RKO (cell line): ENCODE results near the gene POLR1D.
A peak's percentile ranks its signal among the peaks of the same experiment; 100 is the strongest.

ENCODE experiments used
- DNase-seq: peaks from one replicate; pipeline ENCODE4 v3.0.0-alpha.2; 2016; ENCODE audit warnings: low spot score

The POLR1D gene

DNA sequence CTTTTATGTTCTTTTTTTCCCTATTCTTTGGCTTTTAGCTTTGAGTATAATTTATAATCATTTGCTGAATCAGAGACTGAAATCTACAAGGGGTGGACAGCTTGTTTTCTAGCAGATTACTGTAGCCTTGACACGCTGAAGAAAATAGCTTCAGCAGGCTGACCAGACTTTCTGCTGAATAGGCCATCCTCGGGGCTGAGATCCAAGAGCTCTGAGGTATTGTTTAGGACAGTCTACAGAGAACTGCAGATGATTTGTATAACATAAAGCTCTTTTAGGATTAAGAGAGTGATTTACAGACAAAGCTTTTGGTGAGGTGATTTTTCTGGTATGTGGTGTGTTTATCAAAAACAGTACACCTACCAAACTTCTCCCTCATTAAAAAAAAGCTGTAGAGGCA lies 16.8 kb downstream of the POLR1D start:
- DNase-seq, result no peak

DNA sequence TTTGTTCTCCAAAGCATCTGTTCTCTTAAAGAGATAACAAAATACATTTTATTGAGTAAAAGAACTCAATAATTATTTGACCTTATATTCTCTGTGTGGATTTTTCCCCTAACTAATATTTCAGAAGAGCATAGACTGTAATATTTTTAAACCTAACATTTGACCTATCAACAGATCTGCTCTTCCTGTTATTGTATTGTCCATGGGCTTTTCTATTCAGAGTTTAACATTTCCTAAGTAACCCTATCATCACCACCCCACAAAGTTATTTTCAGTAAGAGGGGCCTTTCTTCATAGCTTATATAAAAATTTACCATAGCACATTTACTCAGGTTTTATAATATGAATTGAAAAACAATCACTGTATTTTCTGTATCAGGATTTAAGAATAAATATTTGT lies 17.5 kb downstream of the POLR1D start:
- no peak for DNase-seq

DNA sequence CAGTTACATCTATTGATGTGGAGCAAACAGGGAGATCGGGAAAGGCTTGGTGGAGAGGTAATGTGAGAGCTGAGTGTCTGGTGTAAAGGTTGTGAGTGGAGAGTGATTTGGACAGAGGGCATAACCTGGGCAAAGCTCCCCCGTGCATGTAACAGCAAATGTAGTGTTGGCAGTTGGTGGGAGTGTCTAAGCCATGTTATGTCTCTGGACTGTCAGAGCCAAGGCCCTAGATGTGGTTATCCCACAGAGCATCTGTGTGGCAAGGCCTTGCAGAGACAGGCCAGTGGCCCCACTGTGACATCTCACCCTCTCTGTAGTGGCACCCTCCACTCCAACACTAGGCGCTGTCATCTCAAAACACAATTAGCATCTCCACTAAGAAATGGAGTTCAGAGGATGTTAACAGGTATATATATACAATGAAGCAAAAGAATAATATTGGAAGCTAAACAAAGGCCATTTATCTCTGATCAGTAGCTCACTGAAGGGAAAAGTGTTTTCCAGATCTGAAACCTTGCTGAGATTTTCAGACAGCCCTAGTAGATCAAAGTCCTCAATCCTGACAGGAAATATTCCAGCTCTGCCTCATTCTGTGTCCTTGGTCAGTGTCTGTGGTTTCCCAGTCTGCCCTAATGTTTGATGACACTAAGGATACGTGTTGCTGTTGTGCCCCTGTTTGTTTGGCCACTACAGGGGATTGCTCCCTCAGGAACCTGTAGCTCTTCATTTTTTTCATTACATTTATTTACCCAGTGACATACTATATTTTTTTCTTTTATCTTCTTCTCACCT lies 20.2 kb downstream of the POLR1D start:
- no peak for DNase-seq

DNA sequence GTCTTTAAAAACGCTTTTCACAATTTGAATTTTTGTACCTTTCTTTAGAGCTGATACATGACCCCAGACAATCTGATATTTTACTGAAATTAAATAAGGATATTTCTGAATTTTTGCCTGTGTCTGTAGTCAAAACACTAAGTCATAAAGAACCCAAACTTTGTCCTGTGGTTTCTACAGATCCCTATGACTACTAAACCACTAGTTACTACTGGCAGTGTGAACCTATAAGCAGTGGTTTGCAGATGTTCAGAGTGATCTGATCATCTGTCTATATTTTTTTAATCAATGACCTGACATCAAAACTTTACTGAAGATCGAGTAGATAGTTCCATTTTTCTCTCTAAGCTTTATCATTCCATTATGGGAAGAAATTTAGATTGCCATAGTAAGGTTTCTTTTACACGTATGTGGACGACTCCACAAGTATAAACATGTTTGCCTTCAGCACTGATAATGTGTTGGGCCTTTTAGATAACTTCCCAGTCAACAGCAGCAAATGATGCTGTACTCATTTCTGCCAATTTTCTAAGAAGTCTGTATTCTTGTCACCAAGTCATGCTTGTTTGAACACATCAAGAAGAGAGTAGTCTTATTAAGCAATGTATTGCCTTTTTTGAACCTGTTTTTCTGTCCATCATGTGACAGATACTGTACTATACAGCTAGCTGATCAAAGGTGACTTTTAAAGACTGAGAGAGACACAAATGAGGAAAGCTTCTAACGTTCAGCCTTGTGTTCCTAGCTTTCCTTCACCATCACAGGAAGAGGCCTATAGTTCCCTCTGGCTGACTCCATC lies 21.8 kb downstream of the POLR1D start:
- no peak for DNase-seq

DNA sequence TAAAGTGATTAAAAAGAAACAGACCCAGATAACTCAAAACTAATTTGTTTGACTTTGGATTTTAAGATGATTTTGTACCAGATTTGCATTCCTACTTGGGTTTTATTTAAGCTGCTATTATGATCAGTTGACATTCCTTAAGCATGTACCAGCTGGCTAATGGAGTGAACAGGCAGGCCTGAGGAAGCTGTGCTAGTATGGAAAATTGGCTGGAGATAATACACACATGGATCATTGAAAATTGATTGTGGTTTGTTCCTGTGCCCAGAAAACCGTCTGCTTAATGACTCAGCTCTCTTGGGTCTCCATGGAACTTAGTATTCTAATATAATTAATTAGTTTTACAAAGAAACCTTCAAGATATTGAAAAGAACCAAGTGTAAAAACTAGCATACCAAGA lies 22.6 kb downstream of the POLR1D start:
- DNase-seq, result no peak

DNA sequence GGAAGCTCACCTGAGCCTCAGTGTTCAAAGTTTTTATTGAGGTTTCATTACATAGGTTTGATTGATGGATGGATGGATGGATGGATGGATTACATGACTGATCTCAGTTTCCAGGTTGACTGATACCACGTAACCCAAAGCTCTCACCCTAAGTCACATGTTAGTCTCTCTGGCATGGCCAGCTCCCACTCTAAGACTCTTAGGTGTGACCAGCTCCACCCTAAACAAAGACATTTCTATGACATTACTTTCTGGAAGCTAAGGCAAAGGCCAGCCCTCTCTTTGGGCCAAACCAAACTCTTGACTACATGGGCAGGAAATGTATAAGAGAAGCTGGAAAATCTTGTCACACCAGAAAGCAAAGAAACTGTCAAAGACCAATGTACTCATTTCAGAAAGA lies 28.6 kb downstream of the POLR1D start:
- DNase-seq, result no peak

DNA sequence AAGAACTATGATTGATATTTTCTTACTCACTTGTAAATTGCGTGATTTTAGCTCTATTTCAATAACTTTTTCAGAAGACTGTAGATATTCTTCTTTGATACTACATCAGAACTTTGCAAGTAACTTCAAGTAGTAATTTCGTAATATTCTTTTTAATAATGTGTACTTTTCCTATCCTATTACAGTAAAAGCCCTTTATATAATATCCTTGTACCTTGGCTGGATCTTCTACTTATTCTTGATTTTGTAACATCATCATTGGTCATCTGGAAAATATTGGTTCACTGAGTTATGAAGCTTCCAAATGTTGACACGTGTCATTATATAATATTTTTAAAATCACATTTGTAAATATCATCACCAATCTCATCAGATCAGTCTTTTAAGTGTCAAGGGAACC lies 32.4 kb downstream of the POLR1D start:
- no peak for DNase-seq

DNA sequence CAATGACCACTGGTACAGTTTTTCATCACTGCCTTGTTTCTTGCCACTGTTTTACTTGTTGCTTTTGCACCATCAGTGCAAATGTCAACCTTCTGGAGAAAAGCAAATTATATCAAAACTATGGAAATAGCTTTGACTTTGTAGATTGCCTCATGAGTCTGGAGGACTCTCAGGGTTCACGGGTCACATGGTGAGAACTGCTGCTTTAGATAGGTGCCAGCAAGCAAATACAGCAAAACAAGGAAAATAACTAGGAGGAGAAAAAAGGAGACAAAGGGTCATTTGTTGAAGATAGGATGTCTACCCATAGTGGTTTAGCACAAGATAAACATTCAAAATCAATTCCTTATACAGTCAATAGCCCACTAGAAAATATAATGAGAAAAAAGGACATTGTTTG lies 33.1 kb downstream of the POLR1D start:
- no peak for DNase-seq

DNA sequence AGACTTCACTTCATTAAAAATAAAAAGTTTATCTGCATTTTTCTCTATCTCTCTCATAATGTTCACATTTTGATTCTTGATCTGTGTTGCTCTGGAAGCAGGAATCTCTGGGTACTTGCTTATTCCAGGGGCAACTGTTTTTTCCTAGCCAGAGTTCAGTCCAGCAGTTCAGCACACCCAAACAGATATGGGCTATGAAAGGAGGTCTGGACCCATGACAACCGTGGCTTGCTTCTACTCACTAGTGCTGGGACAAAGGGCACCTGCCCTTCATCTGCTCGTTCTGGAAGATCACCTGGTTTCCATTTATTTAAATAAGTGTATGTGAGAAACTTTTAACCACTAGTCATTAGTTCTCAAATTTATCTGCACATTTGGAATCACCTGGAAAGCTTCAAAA lies 36.0 kb downstream of the POLR1D start:
- no peak for DNase-seq

DNA sequence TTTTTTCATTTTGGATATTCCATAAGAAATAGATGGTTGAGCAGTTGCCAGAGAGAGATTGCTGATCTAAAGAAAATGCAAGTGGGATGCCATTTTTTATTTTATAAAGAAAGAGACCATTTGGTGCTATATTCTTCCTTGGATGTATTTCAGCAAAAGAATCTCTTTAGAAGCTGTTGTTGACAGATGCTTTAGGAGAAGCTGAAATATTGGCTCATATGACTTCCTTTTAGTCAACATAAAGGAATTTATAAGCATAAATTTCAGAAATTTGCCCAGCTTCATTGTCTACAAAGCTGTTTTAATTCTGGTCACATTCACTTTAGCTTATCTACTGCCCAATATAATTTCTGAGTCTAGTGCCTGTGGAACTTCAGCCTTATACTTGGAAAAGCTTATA lies 36.9 kb downstream of the POLR1D start:
- DNase-seq, result no peak

DNA sequence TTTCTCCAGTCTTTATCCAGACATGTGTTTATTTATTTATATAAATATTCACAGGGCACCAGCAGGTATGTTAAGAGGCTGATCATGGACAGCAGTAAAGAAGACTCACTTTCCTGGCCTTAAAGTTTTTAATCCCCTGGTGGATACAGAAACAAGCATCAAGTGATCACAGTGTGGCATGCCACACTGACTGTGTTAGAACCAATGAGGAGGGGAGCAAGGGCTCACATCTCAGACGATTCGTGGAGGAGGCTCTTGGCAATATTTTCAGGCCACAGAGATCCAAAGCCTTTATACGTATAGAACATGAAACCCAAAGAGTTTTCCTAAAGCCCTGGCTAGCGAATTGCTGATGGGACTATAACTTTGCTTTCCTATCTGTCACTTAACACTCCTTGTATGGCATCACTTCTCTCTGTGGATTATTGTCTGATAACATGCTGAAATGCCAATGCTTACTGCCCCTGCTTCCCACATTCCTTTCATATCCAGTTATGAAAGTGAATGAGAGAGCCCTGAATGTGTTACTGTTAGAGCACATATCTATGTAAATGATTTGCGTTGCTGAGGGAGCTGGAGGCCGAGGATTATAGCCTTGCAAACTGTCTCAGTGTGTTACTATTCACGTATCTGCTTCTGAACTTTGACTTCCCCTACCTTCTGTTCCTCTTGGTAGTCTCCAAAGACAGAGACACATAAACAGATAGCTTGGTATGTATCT lies 37.6 kb downstream of the POLR1D start:
- DNase-seq, result no peak

DNA sequence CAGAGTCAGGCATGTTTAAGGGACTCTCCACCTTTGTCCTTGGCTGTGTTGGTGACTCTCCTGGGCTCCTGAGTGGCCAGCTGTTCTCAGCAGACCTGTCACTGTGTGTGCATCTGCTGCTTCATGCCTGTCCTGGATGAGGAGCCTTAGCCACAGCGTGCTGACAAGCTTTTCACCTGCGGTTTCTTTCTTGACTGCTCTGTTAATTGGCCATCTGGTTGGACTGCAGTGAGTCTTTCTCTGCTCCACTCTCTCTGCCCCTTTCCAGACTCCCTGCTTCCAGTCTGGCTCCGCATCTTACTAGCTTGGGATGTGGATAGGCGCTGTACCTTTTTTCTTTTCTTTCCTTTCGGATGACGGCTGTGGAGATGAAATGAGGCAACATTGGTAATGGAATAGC lies 38.8 kb downstream of the POLR1D start:
- no peak for DNase-seq

DNA sequence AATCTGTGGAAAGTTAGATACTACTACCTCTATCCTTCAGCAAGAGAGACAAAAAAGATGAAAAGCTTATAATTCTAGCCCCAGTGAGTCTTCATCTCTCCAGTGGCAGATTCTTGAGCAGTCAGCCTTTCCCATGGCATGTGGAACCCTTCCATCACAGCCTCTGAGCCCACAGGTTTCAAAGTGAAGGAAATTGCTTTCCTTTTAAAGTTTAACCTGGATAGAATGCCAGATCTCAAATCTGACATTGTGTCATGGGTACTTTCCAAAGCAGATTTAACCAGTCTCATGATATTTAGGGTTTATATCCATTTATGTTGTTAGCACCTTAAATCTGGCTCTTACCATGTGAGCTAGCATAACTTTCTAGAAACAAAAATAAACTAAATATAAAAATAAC lies 39.3 kb downstream of the POLR1D start:
- DNase-seq, result no peak

DNA sequence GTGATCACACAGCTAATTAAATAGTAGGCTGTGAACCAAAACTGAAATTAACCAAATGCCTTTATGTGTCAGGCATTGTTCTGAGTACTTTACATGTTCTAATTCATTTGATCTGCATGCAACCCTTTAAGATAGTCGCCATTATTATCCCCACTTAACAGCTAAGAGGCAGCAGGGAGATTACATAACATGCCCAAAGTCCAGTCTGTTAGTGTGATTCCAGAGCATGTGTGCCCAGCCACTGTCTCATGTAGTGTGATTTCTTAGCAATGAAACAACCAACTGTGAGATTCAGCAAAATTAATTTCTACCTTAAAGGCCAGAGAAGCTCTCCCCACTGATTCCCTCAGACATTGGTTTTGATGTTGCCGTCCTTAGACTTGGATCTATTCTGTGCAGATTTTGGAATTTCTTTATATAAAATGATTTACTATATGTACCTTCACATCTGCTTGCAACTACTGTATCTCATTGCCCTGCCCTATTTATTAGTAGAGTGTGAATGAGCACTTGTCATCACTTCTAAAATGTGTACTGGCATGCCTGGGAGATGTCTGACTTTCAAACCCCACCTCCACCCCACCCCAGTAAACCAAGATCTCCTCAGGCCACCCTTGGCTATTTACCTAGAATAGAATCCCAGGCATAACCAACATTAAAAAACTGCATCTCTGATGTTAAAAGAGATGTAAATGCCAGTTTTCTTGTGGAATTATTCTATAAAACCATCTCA lies 41.2 kb downstream of the POLR1D start:
- no peak for DNase-seq

DNA sequence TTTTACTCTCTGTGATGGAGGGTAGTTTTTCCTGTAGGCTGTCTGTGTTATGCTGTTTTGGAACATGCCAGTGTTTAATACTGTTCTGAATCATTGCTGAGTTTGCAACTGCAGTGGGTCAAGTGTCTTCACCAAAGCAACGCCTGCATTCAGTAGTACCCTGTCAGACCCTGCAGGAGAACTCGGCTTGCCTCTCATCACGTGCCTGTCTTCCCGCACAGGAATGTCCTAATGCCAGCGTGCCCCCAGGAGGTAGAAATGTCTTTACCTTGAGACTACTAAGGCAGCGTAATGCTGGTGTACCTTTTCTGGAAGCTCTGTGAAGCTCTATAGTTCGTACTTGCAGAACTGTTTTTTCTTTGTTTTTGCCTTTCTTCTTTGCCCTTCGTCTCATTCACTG lies 42.3 kb downstream of the POLR1D start:
- DNase-seq, result no peak

DNA sequence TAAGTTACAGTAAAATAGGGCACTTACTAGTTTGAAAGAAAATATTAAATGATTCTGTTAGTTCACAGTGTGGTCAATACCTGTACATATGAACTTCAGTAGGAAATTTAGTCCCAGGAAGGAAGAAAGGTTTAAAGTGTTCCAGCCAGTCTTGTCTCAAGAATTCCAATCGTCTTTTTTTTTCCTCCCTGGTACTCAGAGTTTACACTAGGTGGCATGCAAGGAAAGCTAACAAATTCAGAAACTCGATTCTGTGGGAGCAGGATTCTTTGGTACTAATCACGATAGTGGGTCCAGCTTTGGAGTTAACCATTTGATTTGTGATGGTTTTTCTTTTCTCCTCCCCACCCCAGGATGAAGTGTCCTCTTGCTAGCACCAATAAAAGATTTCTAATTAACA lies 43.6 kb downstream of the POLR1D start:
- DNase-seq, result peak; percentile 14

DNA sequence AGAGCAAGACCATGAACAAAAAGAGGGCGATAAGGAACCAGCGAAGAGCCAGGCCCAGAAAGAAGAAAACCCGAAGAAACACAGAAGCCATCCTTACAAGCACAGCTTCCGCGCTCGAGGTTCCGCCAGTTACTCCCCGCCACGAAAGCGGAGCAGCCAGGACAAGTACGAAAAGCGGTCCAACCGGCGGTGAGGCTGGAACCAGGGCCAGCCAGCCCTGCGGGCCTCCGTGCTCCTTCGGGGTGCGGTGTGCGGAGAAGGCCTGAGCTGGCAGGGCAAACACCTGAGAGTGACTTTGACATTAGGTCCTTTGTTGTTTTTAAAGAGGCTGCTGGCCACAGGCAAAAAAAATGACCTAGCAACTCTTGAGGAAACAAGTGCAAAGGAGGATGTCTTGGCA lies 44.1 kb downstream of the POLR1D start:
- no peak for DNase-seq

DNA sequence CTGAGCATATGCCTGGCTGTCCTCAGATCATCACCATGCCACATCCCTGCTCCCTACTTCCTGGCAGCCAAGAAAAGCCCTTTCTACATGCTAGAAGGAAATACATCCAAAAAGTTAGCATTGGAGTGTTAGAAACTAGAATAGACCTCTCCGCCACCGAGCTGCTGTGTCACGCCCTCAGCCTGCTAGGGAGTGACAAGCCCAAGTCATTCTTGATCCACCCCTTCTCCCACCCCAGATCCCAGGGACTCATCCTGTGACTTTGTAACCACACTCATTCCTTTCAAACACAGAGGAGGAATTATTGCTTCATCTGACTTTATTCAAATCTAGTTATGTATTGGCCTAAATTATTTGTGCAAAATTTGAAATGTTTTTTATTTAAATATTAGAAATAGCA lies 45.3 kb downstream of the POLR1D start:
- DNase-seq, result no peak

DNA sequence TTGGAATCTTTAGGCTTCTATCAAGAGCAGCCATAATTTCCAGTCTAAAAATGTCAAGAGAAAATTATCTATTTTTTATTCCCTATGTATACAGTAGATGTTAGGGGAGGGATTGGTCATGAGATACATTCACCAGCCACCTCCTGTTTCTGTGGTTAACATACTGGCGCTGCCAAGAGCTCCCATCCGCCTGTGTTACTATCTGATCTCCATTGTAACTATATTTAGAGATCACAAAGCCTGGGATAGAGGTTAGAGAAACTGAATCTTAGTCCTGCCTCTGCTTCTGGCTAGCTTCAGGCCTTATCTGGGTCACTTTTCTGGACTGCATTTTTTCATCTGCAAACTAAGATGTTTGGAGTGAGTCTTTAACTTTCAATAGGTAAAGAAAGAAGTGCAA lies 46.3 kb downstream of the POLR1D start:
- DNase-seq, result no peak

DNA sequence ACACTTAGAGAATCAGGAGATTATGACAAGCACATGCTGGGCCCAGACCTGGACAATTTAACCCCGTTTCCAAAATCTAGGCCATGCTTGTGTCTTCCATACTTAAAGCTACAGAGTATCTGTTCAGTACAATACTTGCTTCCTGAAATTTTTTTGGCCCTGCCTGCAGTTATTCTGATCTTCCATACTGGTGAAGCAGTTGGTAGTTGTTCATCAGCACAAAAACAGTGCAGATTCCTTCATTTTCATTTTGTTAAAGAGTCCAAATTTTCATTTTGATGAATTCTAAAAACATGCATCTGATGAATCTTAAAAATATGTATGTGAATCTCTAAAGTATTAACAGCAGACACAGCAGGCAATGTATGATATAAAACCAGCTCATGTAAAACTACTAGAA lies 49.2 kb downstream of the POLR1D start:
- DNase-seq, result no peak

DNA sequence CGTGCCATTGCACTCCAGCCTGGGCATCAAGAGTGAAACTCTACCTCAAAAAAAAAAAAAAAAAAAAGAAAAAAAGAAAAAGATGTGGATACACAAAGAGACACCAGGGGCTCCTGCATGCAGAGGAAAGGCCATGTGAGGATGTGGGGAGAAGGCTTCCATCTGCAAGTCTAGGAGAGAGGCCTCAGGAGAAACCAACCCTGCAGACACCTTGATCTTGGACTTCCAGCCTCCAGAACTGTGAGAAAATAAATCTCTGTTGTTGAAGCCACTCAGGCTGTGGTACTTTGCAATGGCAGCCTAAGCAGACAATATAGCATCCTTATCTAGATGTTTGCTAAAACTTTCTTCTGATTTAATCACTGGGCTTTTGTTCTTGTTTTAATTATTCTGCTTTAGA lies 50.3 kb downstream of the POLR1D start:
- no peak for DNase-seq
